GM20431 (cell line): ENCODE measurements around the gene LRFN5.

Experiments used
- in situ Hi-C: fragments of 300-500 bp; cut with MseI, MboI; formaldehyde crosslinking; loops from one replicate; pipeline ENCODE4 v1.15.0; 2020; ENCODE audit warnings: low sequenced_read_pairs; ENCODE audit not compliant: unreplicated experiment

The LRFN5 gene

DNA sequence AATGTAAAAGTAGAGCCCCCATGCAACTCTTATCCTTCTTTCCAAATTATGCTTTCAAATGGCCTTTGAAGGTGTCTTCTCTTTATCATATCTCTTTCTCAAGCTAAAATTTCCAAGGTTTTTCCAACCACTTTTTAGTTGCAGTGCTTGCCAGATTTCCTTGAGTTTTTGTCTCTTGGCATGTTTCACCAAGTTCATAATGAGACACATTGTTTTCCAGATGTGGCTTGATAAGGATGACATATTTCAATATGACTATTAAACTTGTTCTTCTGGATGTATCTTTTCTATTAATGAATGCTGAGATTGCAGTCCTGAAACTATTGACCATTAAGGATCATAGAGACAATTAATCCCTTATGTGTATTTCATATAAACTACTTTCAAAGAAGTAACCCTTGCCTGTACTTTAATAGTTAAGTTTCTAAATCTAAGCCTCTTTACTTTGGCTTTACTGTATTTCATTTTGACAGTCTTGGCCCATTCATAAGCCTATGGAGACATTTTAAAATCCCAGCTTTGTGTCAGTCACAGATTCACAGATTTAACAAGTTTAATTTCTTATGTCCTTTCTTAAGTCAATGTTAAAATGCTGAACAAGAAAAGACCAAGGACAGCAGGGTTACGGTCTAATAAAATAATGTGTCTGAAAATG is 151.5 kb downstream of the LRFN5 start:
- in situ Hi-C loops, result no loop called here

- in situ Hi-C loops, result no loop called here
Observed at GRCh38 chr14:41761204-41761603, 154.5 kb downstream of the LRFN5 start.

DNA sequence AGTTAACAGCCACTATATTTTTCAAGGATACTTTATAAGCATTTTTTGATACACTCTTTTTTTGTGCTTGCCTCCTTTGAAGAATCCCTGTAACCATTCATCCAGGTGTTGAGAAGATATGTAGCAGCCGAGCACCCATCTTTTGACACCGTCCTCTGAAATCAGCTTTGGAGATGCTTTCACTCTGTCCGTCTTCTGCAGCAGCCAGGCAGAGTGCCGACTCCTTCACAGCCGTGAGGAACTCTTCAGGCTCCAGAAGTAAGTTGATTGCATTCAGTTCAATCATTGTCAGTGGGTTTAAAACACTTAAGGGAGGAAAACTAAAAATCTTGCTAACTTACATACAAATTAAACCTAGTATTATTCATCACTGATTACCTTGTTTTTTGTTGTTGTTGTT is 160.1 kb downstream of the LRFN5 start:
- in situ Hi-C loops, result no loop called here

GRCh38 chr14:41773536-41774279 is 167.0 kb downstream of the LRFN5 start:
- in situ Hi-C loops, result no loop called here

DNA sequence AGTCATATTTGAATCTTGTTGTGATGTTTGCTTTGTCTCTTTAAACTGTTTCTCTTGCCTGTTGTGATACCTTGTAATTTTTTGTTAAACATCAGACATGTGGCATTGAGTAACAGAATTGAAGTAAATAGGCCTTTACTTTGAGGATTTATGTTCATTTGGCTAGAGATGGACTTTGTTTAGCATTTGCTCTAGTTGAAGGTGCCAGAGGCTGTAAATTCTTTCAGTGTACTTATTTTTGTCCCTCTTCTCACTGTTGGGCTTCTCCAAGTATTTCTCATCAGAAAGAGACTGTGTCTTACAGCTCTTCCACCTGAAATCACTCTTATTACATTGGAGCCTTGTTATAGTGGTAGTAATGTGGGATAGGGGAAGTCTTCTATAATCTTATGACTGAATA is 175.8 kb downstream of the LRFN5 start:
- in situ Hi-C loops, result no loop called here

GRCh38 chr14:41783403-41783802 is 176.7 kb downstream of the LRFN5 start:
- in situ Hi-C loops, result no loop called here

GRCh38 chr14:41785696-41786095 is 179.0 kb downstream of the LRFN5 start:
- in situ Hi-C loops, result no loop called here

- in situ Hi-C loops, result no loop called here
Observed at GRCh38 chr14:41799817-41800216, 193.1 kb downstream of the LRFN5 start.

GRCh38 chr14:41805633-41806032 is 199.0 kb downstream of the LRFN5 start:
- in situ Hi-C loops, result no loop called here

GRCh38 chr14:41806366-41806975 is 199.8 kb downstream of the LRFN5 start:
- in situ Hi-C loops, result no loop called here

GRCh38 chr14:41810362-41810761 is 203.7 kb downstream of the LRFN5 start:
- in situ Hi-C loops, result no loop called here

DNA sequence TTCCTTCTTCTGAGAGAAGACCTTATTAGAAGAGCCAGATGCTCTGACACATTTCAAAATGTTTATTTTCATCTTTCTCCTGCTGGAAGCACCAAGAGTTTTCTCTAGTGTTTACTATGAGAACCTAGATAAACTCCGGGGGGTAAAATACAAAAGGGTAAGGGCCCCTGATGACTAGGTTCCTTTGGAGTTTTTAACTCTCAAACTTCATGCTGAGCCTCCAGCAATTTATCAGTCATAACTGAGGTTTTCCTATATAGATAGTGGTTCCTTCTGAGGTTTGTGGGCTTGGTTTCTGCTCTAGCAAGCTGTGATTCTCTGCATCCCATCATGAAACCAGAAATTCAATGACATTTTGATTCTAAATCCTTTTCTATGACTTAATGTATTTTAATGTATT is 210.9 kb downstream of the LRFN5 start:
- in situ Hi-C loops, result no loop called here

DNA sequence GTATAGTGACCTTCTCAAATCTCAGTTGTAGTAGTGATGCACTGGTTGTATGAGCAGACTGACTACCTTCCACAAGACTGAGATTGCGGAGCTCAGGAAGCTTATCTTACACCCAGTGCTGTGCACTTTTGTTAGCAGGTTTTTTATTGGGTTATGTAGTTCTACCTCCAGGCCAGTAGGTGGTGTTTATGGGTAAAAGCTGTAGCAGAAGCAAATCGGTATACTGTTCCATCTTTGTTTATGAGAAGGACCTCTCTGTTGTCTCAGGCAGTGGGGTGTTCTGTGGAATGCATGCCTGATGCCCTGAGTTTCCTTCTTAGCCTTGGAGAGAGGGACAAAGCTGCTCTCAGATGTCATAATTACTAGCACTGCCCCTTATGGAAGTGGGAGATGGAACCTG is 217.8 kb downstream of the LRFN5 start:
- in situ Hi-C loops, result no loop called here

GRCh38 chr14:41825622-41826021 is 218.9 kb downstream of the LRFN5 start:
- in situ Hi-C loops, result no loop called here

- in situ Hi-C loops, result no loop called here
Observed at GRCh38 chr14:41830714-41831406, 224.2 kb downstream of the LRFN5 start.

DNA sequence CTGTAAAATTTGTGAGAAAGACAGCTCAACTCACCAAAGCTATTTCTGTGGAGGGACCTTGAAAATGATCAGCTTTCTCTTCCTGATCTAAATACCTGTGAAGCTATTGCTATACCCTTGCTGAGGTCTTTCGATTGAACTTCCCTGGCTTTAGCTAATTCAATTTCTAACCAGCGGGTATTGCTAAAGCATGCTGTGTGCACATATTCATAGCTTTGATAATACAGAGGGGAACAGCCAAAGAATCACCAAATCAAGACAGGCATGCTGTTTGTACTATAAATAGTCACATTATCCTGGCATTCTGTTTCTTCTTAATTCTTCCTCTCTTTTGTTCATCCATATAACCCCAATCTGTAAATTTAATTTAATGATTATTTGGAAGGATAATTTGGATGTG is 233.0 kb downstream of the LRFN5 start:
- in situ Hi-C loops, result no loop called here

- in situ Hi-C loops, result no loop called here
Observed at GRCh38 chr14:41859336-41859735, 252.7 kb downstream of the LRFN5 start.

DNA sequence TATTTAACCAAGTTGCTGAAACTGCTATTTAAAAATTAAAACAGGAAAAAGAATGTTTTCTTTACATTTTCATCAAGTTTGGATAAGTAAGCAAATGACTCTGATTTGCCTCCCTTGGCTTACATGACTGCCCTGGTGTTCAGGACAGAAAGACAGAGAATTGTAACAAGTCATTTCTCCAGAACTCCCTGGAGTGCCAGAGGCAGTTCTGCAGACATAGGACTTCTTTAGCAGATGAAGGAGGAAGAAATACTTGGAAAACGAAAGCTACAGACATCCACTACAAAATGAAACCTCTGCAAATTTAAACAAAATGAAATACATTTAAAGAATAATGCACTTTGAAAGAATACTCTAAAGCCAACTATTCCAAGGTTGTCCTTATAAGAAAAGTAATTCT is 253.9 kb downstream of the LRFN5 start:
- in situ Hi-C loops, result no loop called here

GRCh38 chr14:41865894-41866293 is 259.2 kb downstream of the LRFN5 start:
- in situ Hi-C loops, result no loop called here

GRCh38 chr14:41868396-41868795 is 261.7 kb downstream of the LRFN5 start:
- in situ Hi-C loops, result no loop called here
